GM12878 (cell line): ENCODE data around the gene NUDT16. TPM values are rescaled to one million over a fixed set of nuclear protein-coding genes. Genes with fewer than 3 reads are reported as not detected.

Source experiments
- ATAC-seq: fragments of 200-7000 bp; cut with Tn5 transposase; 3 replicates; pipeline ENCODE4 v1.9.1; 2020; ENCODE audit warnings: mild to moderate bottlenecking, moderate library complexity
- BruUV-seq: library from RNA; stranded (reverse); fragments of 400-500 nt; replicated peaks from 2 replicates; lab custom pipeline; 2021; lab: Mats Ljungman, UMichigan
- CTCF ChIA-PET: fragments of 300-600 bp; sonication (Branson Sonifier 250); formaldehyde crosslinking; extraction: SDS; loops from one replicate; lab custom pipeline; 2021; ENCODE audit warnings: inconsistent platforms; lab: Yijun Ruan, JAX
- POLR2A ChIA-PET: fragments of 350-600 bp; formaldehyde crosslinking; extraction: SDS; loops from one replicate; lab custom pipeline; 2021; ENCODE audit warnings: inconsistent platforms; lab: Charles Lee
- RAD21 ChIA-PET: fragments of 300-600 bp; sonication (Branson Sonifier 250); formaldehyde crosslinking; loops from one replicate; lab custom pipeline; 2023; ENCODE audit warnings: antibody characterized with exemption; ENCODE audit not compliant: unreplicated experiment; lab: Charles Lee
- SMC1A ChIA-PET: fragments of 300-600 bp; sonication (Branson Sonifier 250); formaldehyde crosslinking; loops from one replicate; lab custom pipeline; 2023; ENCODE audit not compliant: unreplicated experiment, uncharacterized antibody; lab: Charles Lee
- DNase-seq: peaks from one replicate; pipeline ENCODE4 v3.0.0-alpha.2; 2011; ENCODE audit warnings: low read depth, low spot score
- FAIRE-seq: peaks from 3 replicates; lab custom pipeline; 2011; peaks lifted over from hg19 to GRCh38; lab: Jason Lieb, UNC
- H2AFZ ChIP-seq: 2 replicates; pipeline ENCODE4 v1.6.0; 2011; ENCODE audit warnings: low read depth, low read length, control low read depth; ENCODE audit not compliant: control insufficient read depth
- H3K27ac ChIP-seq: 2 replicates; pipeline ENCODE4 v1.5.1; 2011; ENCODE audit warnings: control low read depth; ENCODE audit not compliant: control insufficient read depth, insufficient read depth
- H3K27me3 ChIP-seq, 2 experiments: replicated peaks in 1 of 2; 2 replicates each; pipeline versions ENCODE4 v1.6.0 to v1.6.1; 2011; ENCODE audit warnings: low read length in 1 of 2; ENCODE audit not compliant: control insufficient read depth in 2 of 2, insufficient read depth in 2 of 2
- H3K36me3 ChIP-seq, 2 experiments: 2 replicates each; pipeline ENCODE4 v1.5.1; 2011; ENCODE audit warnings: low read length in 1 of 2; ENCODE audit not compliant: control insufficient read depth in 2 of 2, insufficient read depth in 2 of 2
- H3K4me1 ChIP-seq: 2 replicates; pipeline ENCODE4 v1.6.1; 2011; ENCODE audit warnings: mild to moderate bottlenecking, low read length, moderate library complexity, mixed read lengths; ENCODE audit not compliant: control insufficient read depth, insufficient read depth
- H3K4me2 ChIP-seq: 2 replicates; pipeline ENCODE4 v1.6.0; 2011; ENCODE audit warnings: control low read depth; ENCODE audit not compliant: control insufficient read depth, insufficient read depth
- H3K4me3 ChIP-seq: fragments of 200-600 bp; sonication (generic); 2 replicates; pipeline ENCODE4 v1.5.1; 2016
- H3K79me2 ChIP-seq: 2 replicates; pipeline ENCODE4 v1.6.0; 2011; ENCODE audit warnings: low read length; ENCODE audit not compliant: control insufficient read depth, insufficient read depth
- H3K9ac ChIP-seq: 2 replicates; pipeline ENCODE4 v1.8.0; 2011; ENCODE audit warnings: low read length, control low read depth, mixed read lengths; ENCODE audit not compliant: control insufficient read depth, insufficient read depth
- H3K9me3 ChIP-seq: replicated peaks from 3 replicates; pipeline ENCODE4 v1.5.1; 2011; ENCODE audit warnings: mild to moderate bottlenecking, low read length; ENCODE audit not compliant: control insufficient read depth, insufficient read depth
- H4K20me1 ChIP-seq: 2 replicates; pipeline ENCODE4 v1.6.0; 2011; ENCODE audit not compliant: control insufficient read depth, insufficient read depth
- CBX5 ChIP-seq: sonication (generic); IDR thresholded peaks from 2 replicates; pipeline ENCODE4 v1.6.1; 2016; ENCODE audit warnings: low read depth, moderate library complexity, mild to moderate bottlenecking, inconsistent platforms
- FOXK2 ChIP-seq: fragments of 450-650 bp; IDR thresholded peaks from 2 replicates; pipeline ENCODE4 v1.6.1; 2017; ENCODE audit warnings: mild to moderate bottlenecking, moderate library complexity
- FOXM1 ChIP-seq: IDR thresholded peaks from 2 replicates; pipeline ENCODE4 v1.6.1; 2012; ENCODE audit warnings: low read depth, mild to moderate bottlenecking, inconsistent platforms, low read length, moderate library complexity
- POU2F2 ChIP-seq: IDR thresholded peaks from 3 replicates; pipeline ENCODE4 v1.6.1; 2011; ENCODE audit warnings: low read depth, mild to moderate bottlenecking, low read length, borderline replicate concordance
- STAT1 ChIP-seq: fragments of 450-650 bp; conservative IDR thresholded peaks from 2 replicates; pipeline ENCODE4 v1.6.1; 2014; ENCODE audit warnings: antibody characterized with exemption, mild to moderate bottlenecking
- WGBS: methylation state at CpG from one replicate; pipeline ENCODE4 v1.1.6; 2016; ENCODE audit warnings: low lambda C conversion rate; ENCODE audit not compliant: insufficient replicate concordance, insufficient coverage; ENCODE audit errors: missing lambda C conversion rate; 5-methylcytosine and 5-hydroxymethylcytosine counted together
- in situ Hi-C: fragments of 300-500 bp; cut with MboI; formaldehyde crosslinking; loops from 9 replicates; pipeline ENCODE4 v1.14.3; 2018; ENCODE audit warnings: mixed read lengths
- intact Hi-C: fragments of 100-400 bp; cut with micrococcal nuclease; formaldehyde crosslinking; loops from one replicate; pipeline ENCODE4 v1.14.2; 2022; ENCODE audit not compliant: unreplicated experiment
- polyA plus RNA-seq, 11 experiments: library from polyadenylated mRNA; depleted of rRNA in 4 of 11; unstranded in 6 of 11; stranded (reverse) in 5 of 11; fragments of >200 nt; fragmentation: Nextera tagmentation in 4 of 11; fragmentation: Illumina TruSeq in 1 of 11; extraction: Ambion mirVana in 4 of 11; extraction: Trizol in 1 of 11; gene quantifications; 1 replicate in 1 of 11; 2 replicates in 10 of 11; pipeline versions ENCODE4 v1.2.1 to v1.2.3, GENCODE V29; 2011 to 2016; ENCODE audit warnings: inconsistent platforms in 2 of 11, missing spikeins in 2 of 11, low read depth in 1 of 11
- total RNA-seq, 4 experiments: library from RNA; depleted of rRNA in 3 of 4; stranded (reverse); fragments of >200 nt in 3 of 4; fragmentation: Illumina TruSeq in 1 of 4; extraction: Trizol in 1 of 4; gene quantifications; 2 replicates each; pipeline versions ENCODE4 v1.2.1 to v1.2.3, GENCODE V29; 2013 to 2021
- TF ChIP-seq, protein P1 (sequence below): IDR thresholded peaks from 2 replicates; pipeline ENCODE4 v1.6.1; 2012; ENCODE audit warnings: improper control_type of control experiment, low read depth, low read length; ENCODE audit not compliant: insufficient replicate concordance
- TF ChIP-seq, protein P2 (sequence below): IDR thresholded peaks from 2 replicates; pipeline ENCODE4 v1.6.1; 2012; ENCODE audit warnings: low read depth, low read length, improper control_type of control experiment

The NUDT16 gene
- total and polyA plus RNA-seq, 10 of the 15 experiments (the other 5 are each of a cell fraction or from before 2014, with no cell fraction given): 1.4 to 16.6 (median 10.4) TPM

DNA sequence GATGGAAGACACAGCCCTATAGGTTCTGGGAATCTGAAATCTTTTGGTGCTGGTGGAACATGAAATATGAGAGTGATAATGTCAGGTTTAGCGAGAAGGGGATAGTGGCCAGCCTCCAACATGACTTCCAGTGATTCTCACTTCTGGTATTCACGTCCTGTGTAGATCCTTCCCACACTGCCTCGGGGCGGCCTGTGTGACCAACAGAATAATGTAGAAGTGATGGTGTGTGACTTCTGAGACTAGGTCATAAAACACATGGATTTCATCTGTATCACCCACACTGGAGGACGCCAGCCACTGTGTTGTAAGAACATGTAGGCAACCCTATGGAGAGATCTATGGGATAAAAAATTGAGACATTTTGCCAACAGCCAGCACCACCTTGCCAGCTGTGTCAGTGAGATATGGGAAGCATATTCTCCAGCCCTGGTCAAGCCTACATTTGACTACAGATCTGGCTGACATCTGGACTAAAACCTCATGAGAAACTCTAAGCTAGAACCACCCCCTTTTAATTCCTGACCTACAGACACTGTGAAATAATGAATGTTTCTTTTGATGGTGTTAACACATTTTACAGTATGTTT is 25.5 kb upstream of the NUDT16 start:
- Histone ChIP-seq H3K27ac (no peak overlapping the region), H3K36me3 (no peaks in the 10 kb centered on the region), H4K20me1 (no peaks in the 10 kb centered on the region), H3K9ac (no peak overlapping the region), H3K4me1 (no peaks in the 10 kb centered on the region), H3K27me3 (no peaks in the 10 kb centered on the region), H3K79me2 (no peaks in the 10 kb centered on the region), H3K4me3 (no peak overlapping the region), H2AFZ (no peak overlapping the region)
- no peak for DNase-seq
- in situ Hi-C loops: no loop called here
- SMC1A ChIA-PET: interaction anchor here (0.5 to 1.3 kb wide), 2 partner anchors 23 to 452 kb away, joined by 3 read pairs; no protein-coding TSS in a partner anchor
- RAD21 ChIA-PET: no interaction called here
- no TSS peak for BruUV-seq
- intact Hi-C loops: no loop called here
- CTCF ChIA-PET: interaction anchor here (0.7 kb wide), 1 partner anchor 15 kb away, joined by 3 read pairs; no protein-coding TSS in a partner anchor
- no peak for TF ChIP-seq CBX5
- TF ChIP-seq, all 136 proteins: peak for 0
- Histone ChIP-seq H3K9me3 (no peaks in the 10 kb centered on the region), H3K4me2 (no peak overlapping the region)
- POLR2A ChIA-PET: no interaction called here
- ATAC-seq (no peak), FAIRE-seq (no peak)
- WGBS: 42% methylated on average over 5 of the region's 5 CpGs

DNA sequence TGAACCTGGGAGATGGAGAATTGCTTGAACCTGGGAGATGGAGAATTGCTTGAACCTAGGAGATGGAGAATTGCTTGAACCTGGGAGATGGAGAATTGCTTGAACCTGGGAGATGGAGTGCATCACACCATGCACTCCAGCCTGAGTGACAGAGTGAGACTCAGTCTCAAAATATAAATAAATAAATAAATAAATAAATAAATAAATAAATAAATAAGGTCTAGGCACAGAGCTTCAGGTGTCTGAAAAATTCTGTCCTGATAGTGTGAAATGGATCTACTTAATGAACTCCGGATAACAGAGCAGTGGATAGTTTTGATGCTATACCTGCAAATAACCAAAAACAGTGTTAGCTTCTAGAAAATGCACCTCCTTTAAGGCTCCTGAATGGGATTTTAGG is 24.3 kb upstream of the NUDT16 start:
- Histone ChIP-seq H3K27me3 (no peaks in the 10 kb centered on the region), H3K4me3 (no peak overlapping the region), H3K79me2 (no peaks in the 10 kb centered on the region), H3K36me3 (no peaks in the 10 kb centered on the region), H3K9me3 (no peaks in the 10 kb centered on the region), H3K27ac (no peak overlapping the region), H2AFZ (no peak overlapping the region), H3K4me1 (no peaks in the 10 kb centered on the region), H3K4me2 (no peak overlapping the region), H4K20me1 (no peaks in the 10 kb centered on the region), H3K9ac (no peak overlapping the region)
- in situ Hi-C loops: no loop called here
- intact Hi-C loops: no loop called here
- RAD21 ChIA-PET: no interaction called here
- FAIRE-seq (no peak), DNase-seq (no peak), ATAC-seq (no peak)
- 62% methylated on average over 1 of the region's 1 CpG for WGBS
- SMC1A ChIA-PET: interaction anchor here (1.0 kb wide), 1 partner anchor 10 kb away, joined by 3 read pairs; no protein-coding TSS in a partner anchor
- CTCF ChIA-PET: no interaction called here
- no TSS peak for BruUV-seq
- POLR2A ChIA-PET: no interaction called here
- TF ChIP-seq POU2F2: no peak
- TF ChIP-seq STAT1: no peak
- no peak for TF ChIP-seq FOXM1
- no peak for TF ChIP-seq FOXK2
- TF ChIP-seq, protein P1, sequence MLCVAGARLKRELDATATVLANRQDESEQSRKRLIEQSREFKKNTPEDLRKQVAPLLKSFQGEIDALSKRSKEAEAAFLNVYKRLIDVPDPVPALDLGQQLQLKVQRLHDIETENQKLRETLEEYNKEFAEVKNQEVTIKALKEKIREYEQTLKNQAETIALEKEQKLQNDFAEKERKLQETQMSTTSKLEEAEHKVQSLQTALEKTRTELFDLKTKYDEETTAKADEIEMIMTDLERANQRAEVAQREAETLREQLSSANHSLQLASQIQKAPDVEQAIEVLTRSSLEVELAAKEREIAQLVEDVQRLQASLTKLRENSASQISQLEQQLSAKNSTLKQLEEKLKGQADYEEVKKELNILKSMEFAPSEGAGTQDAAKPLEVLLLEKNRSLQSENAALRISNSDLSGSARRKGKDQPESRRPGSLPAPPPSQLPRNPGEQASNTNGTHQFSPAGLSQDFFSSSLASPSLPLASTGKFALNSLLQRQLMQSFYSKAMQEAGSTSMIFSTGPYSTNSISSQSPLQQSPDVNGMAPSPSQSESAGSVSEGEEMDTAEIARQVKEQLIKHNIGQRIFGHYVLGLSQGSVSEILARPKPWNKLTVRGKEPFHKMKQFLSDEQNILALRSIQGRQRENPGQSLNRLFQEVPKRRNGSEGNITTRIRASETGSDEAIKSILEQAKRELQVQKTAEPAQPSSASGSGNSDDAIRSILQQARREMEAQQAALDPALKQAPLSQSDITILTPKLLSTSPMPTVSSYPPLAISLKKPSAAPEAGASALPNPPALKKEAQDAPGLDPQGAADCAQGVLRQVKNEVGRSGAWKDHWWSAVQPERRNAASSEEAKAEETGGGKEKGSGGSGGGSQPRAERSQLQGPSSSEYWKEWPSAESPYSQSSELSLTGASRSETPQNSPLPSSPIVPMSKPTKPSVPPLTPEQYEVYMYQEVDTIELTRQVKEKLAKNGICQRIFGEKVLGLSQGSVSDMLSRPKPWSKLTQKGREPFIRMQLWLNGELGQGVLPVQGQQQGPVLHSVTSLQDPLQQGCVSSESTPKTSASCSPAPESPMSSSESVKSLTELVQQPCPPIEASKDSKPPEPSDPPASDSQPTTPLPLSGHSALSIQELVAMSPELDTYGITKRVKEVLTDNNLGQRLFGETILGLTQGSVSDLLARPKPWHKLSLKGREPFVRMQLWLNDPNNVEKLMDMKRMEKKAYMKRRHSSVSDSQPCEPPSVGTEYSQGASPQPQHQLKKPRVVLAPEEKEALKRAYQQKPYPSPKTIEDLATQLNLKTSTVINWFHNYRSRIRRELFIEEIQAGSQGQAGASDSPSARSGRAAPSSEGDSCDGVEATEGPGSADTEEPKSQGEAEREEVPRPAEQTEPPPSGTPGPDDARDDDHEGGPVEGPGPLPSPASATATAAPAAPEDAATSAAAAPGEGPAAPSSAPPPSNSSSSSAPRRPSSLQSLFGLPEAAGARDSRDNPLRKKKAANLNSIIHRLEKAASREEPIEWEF: no peak
- TF ChIP-seq, protein P2, sequence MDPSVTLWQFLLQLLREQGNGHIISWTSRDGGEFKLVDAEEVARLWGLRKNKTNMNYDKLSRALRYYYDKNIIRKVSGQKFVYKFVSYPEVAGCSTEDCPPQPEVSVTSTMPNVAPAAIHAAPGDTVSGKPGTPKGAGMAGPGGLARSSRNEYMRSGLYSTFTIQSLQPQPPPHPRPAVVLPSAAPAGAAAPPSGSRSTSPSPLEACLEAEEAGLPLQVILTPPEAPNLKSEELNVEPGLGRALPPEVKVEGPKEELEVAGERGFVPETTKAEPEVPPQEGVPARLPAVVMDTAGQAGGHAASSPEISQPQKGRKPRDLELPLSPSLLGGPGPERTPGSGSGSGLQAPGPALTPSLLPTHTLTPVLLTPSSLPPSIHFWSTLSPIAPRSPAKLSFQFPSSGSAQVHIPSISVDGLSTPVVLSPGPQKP: no peak
